Measurements from ENCODE around the gene PLEKHG2.
A peak's percentile ranks its signal among the peaks of the same experiment; 100 is the strongest.

Gene PLEKHG2

DNA sequence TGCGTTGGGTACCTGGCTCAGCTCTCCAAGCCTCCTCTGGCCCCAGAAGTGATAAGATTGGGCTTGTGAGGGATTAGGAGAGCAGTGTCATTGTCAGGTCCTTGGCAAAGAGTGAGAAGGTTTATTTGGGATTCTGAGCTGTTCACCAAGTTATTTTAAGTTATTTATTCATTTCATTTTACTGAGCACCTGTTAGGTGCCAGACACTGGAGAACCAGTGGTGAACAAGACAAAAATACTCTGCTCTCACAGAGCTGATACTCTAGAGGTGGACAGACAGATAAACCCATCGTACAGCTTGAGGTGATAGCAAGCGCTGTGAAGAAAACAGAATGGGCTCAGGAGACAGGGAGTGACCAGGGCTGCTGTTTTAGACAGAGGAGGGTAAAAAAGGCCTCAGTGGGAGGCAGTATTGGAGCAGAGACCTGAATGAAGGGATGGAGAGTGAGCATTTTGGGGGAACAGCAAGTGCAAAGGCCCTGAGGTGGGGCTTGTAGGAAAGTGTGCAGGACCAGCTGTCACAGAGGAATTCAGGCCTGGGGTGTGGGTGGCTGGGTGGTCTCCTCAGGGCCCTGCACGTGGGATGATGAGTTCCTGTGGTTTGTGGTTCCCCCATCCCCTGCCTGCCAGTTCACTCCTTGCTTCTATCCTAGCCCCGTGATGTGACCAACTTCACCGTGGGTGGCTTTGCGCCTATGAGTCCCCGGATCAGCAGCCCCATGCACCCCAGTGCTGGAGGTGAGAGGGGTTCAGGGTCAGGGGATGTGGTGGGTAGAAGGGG lies 59.5 kb downstream of the PLEKHG2 start:
- no peaks in the 10 kb centered on the region for H3K27me3 ChIP-seq (ENCODE audit: control insufficient read depth in 3 of 3, insufficient read depth in 3 of 3, low read depth in 1 of 3, low read length in 3 of 3)
- H4K8ac ChIP-seq (ENCODE audit: low read depth, low read length) = no peak overlapping the region
- no peak overlapping the region for H2BK120ac ChIP-seq (ENCODE audit: low read depth, low read length)
- H2BK12ac ChIP-seq (ENCODE audit: low read length) = no peak overlapping the region
- no peak overlapping the region for H3K23ac ChIP-seq (ENCODE audit: low read depth, low read length, poor library complexity)
- no peak overlapping the region for H2AK5ac ChIP-seq (ENCODE audit: low read depth, low read length)
- H3K4me3 ChIP-seq (ENCODE audit: low read length in 2 of 2) = peak overlapping the region in 1 of 2 donors; percentile 16
- no peak overlapping the region for H3K27ac ChIP-seq (replicated peaks; ENCODE audit: low read length)
- no peak overlapping the region for H2BK15ac ChIP-seq (ENCODE audit: low read length)
- H3K9me3 ChIP-seq (replicated peaks in 1 of 2; ENCODE audit: control insufficient read depth in 2 of 2, insufficient read depth in 1 of 2, low read depth in 1 of 2, low read length in 2 of 2) = peaks cover 0 to 3% of the 10 kb centered on the region in 2 donors
- no peak overlapping the region for H3K14ac ChIP-seq (ENCODE audit: low read length)
- DNase-seq (ENCODE audit: low spot score) = no peak
- H4K91ac ChIP-seq (ENCODE audit: low read depth, low read length, poor library complexity) = no peak overlapping the region
- no peak overlapping the region for H3K4me2 ChIP-seq (ENCODE audit: insufficient read depth, low read length, poor library complexity, severe bottlenecking)
- peaks cover 4% of the 10 kb centered on the region for H3K79me1 ChIP-seq (ENCODE audit: low read depth, low read length)
- H2AFZ ChIP-seq (ENCODE audit: low read length) = no peak overlapping the region
- H3K4me1 ChIP-seq (ENCODE audit: control insufficient read depth in 2 of 2, insufficient read depth in 1 of 2, low read depth in 1 of 2, low read length in 2 of 2) = no peaks in the 10 kb centered on the region
- no peak overlapping the region for H3K18ac ChIP-seq (ENCODE audit: low read length)
- no CpG with 5 or more reads among the region's 8 CpGs for WGBS, 2 donors (ENCODE audit: extremely low coverage in 2 of 2, insufficient read length in 2 of 2, insufficient replicate concordance in 1 of 2)
- H3K9ac ChIP-seq (ENCODE audit: low read depth, low read length, poor library complexity) = no peak overlapping the region
- no peak overlapping the region for H3K4ac ChIP-seq (ENCODE audit: low read length)
- peaks cover 79 to 99% of the 10 kb centered on the region in 2 donors for H3K36me3 ChIP-seq (replicated peaks in 1 of 2; ENCODE audit: control insufficient read depth in 2 of 2, insufficient read depth in 2 of 2, low read length in 2 of 2)
- no peak overlapping the region for H2BK5ac ChIP-seq (ENCODE audit: low read length)

DNA sequence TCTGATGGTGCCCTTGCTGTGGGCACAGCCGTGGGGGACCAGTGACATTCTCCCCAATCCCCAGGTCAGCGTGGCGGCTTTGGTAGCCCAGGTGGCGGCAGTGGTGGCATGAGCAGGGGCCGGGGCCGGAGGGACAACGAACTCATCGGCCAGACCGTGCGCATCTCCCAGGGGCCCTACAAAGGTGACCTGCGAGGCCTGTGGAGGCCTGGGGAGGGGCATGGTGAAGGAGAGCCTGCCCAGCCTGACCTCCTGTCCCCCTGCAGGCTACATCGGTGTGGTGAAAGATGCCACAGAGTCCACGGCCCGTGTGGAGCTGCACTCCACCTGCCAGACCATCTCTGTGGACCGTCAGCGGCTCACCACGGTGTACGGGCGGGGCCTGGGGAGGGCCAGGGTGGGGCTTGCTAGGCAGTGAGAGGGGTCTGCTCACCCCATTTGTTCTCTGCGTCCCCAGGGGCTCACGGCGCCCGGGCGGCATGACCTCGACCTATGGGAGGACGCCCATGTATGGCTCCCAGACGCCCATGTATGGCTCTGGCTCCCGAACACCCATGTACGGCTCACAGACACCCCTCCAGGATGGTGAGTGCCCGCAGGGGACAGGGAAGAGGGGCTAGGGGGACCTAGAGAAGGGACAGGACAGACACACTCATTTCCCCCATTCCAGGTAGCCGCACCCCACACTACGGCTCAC lies 60.4 kb downstream of the PLEKHG2 start:
- no peak overlapping the region for H2BK5ac ChIP-seq (ENCODE audit: low read length)
- H3K4me2 ChIP-seq (ENCODE audit: insufficient read depth, low read length, poor library complexity, severe bottlenecking) = no peak overlapping the region
- H3K14ac ChIP-seq (ENCODE audit: low read length) = no peak overlapping the region
- no peaks in the 10 kb centered on the region for H3K4me1 ChIP-seq (ENCODE audit: control insufficient read depth in 2 of 2, insufficient read depth in 1 of 2, low read depth in 1 of 2, low read length in 2 of 2)
- no peak overlapping the region for H3K18ac ChIP-seq (ENCODE audit: low read length)
- no peak overlapping the region for H4K91ac ChIP-seq (ENCODE audit: low read depth, low read length, poor library complexity)
- H3K9ac ChIP-seq (ENCODE audit: low read depth, low read length, poor library complexity) = peak overlapping the region; percentile 70
- peak overlapping the region in 1 of 2 donors; percentile 16 for H3K4me3 ChIP-seq (ENCODE audit: low read length in 2 of 2)
- H3K23ac ChIP-seq (ENCODE audit: low read depth, low read length, poor library complexity) = no peak overlapping the region
- no peak for DNase-seq (ENCODE audit: low spot score)
- H3K36me3 ChIP-seq (replicated peaks in 1 of 2; ENCODE audit: control insufficient read depth in 2 of 2, insufficient read depth in 2 of 2, low read length in 2 of 2) = peaks cover 74 to 90% of the 10 kb centered on the region in 2 donors
- H3K4ac ChIP-seq (ENCODE audit: low read length) = no peak overlapping the region
- no peak overlapping the region for H2AK5ac ChIP-seq (ENCODE audit: low read depth, low read length)
- no peaks in the 10 kb centered on the region for H3K27me3 ChIP-seq (ENCODE audit: control insufficient read depth in 3 of 3, insufficient read depth in 3 of 3, low read depth in 1 of 3, low read length in 3 of 3)
- peak overlapping the region; percentile 65 for H4K8ac ChIP-seq (ENCODE audit: low read depth, low read length)
- H2BK120ac ChIP-seq (ENCODE audit: low read depth, low read length) = no peak overlapping the region
- WGBS, 2 donors (ENCODE audit: extremely low coverage in 2 of 2, insufficient read length in 2 of 2, insufficient replicate concordance in 1 of 2) = no CpG with 5 or more reads among the region's 32 CpGs
- peaks cover 4% of the 10 kb centered on the region for H3K79me1 ChIP-seq (ENCODE audit: low read depth, low read length)
- no peak overlapping the region for H2BK15ac ChIP-seq (ENCODE audit: low read length)
- no peak overlapping the region for H2BK12ac ChIP-seq (ENCODE audit: low read length)
- peaks cover 0 to 3% of the 10 kb centered on the region in 2 donors for H3K9me3 ChIP-seq (replicated peaks in 1 of 2; ENCODE audit: control insufficient read depth in 2 of 2, insufficient read depth in 1 of 2, low read depth in 1 of 2, low read length in 2 of 2)
- H3K27ac ChIP-seq (replicated peaks; ENCODE audit: low read length) = no peak overlapping the region
- no peak overlapping the region for H2AFZ ChIP-seq (ENCODE audit: low read length)

DNA sequence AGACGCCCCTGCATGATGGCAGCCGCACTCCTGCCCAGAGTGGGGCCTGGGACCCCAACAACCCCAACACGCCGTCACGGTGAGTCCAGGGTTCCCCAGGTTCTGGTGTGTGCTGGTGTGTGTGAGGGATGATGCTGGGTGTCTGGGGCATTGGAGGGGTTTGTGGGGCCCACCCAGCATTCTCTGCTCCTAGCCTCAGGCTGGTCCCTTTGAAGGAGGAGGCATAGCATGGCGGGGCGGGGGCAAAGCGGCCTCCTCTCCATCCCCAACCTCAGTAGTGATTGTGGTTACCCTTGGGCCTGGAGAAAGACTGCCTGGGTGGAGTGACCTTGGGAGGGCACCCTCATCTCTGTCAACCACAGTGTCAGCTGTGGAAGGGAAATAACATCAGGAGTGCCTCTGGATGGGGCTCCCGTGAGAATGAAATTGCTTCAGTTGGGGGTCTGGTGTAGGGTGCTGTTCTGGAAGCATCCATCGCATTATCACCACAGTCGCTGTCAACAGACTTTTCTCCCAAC lies 61.0 kb downstream of the PLEKHG2 start:
- Histone ChIP-seq H3K79me1 (ENCODE audit: low read depth, low read length) (peaks cover 4% of the 10 kb centered on the region), H4K91ac (ENCODE audit: low read depth, low read length, poor library complexity) (no peak overlapping the region), H3K23ac (ENCODE audit: low read depth, low read length, poor library complexity) (no peak overlapping the region), H3K27ac (replicated peaks; ENCODE audit: low read length) (no peak overlapping the region), H3K4me1 (ENCODE audit: control insufficient read depth in 2 of 2, insufficient read depth in 1 of 2, low read depth in 1 of 2, low read length in 2 of 2) (no peaks in the 10 kb centered on the region), H2AFZ (ENCODE audit: low read length) (no peak overlapping the region), H3K4me2 (ENCODE audit: insufficient read depth, low read length, poor library complexity, severe bottlenecking) (no peak overlapping the region), H4K8ac (ENCODE audit: low read depth, low read length) (no peak overlapping the region), H3K14ac (ENCODE audit: low read length) (no peak overlapping the region), H2BK12ac (ENCODE audit: low read length) (no peak overlapping the region), H2AK5ac (ENCODE audit: low read depth, low read length) (no peak overlapping the region), H3K9ac (ENCODE audit: low read depth, low read length, poor library complexity) (peak overlapping the region; percentile 70), H3K18ac (ENCODE audit: low read length) (no peak overlapping the region), H2BK5ac (ENCODE audit: low read length) (peak overlapping the region; percentile 60), H3K4me3 (ENCODE audit: low read length in 2 of 2) (no peak overlapping the region), H3K9me3 (replicated peaks in 1 of 2; ENCODE audit: control insufficient read depth in 2 of 2, insufficient read depth in 1 of 2, low read depth in 1 of 2, low read length in 2 of 2) (peaks cover 0 to 3% of the 10 kb centered on the region in 2 donors), H3K4ac (ENCODE audit: low read length) (no peak overlapping the region), H2BK120ac (ENCODE audit: low read depth, low read length) (no peak overlapping the region), H3K36me3 (replicated peaks in 1 of 2; ENCODE audit: control insufficient read depth in 2 of 2, insufficient read depth in 2 of 2, low read length in 2 of 2) (peaks cover 72 to 84% of the 10 kb centered on the region in 2 donors), H2BK15ac (ENCODE audit: low read length) (no peak overlapping the region), H3K27me3 (ENCODE audit: control insufficient read depth in 3 of 3, insufficient read depth in 3 of 3, low read depth in 1 of 3, low read length in 3 of 3) (no peaks in the 10 kb centered on the region)
- DNase-seq (ENCODE audit: low spot score) = no peak
- no CpG with 5 or more reads among the region's 11 CpGs for WGBS, 2 donors (ENCODE audit: extremely low coverage in 2 of 2, insufficient read length in 2 of 2, insufficient replicate concordance in 1 of 2)

DNA sequence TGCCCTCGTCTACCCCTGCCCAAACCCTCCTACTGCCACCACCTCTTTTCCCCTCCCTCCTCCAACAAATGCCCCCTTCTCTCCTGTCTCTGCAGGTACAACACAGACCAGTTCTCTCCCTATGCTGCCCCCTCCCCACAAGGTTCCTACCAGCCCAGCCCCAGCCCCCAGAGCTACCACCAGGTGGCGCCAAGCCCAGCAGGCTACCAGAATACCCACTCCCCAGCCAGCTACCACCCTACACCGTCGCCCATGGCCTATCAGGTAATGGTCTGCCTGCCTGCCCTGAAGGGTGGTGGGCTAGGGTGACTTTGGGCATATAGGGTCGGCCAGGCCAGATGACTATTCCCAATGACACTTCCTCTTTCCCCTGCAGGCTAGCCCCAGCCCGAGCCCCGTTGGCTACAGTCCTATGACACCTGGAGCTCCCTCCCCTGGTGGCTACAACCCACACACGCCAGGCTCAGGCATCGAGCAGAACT lies 61.7 kb downstream of the PLEKHG2 start:
- Histone ChIP-seq H2BK15ac (ENCODE audit: low read length) (no peak overlapping the region), H3K4me3 (ENCODE audit: low read length in 2 of 2) (peak overlapping the region in 1 of 2 donors; percentile 13)

More for the DNA sequence above, 61.7 kb downstream of the PLEKHG2 start:
- Histone ChIP-seq H2BK120ac (ENCODE audit: low read depth, low read length) (no peak overlapping the region), H3K9me3 (replicated peaks in 1 of 2; ENCODE audit: control insufficient read depth in 2 of 2, insufficient read depth in 1 of 2, low read depth in 1 of 2, low read length in 2 of 2) (peaks cover 0 to 3% of the 10 kb centered on the region in 2 donors), H2AK5ac (ENCODE audit: low read depth, low read length) (peak overlapping the region; percentile 60), H3K36me3 (replicated peaks in 1 of 2; ENCODE audit: control insufficient read depth in 2 of 2, insufficient read depth in 2 of 2, low read length in 2 of 2) (peaks cover 65 to 78% of the 10 kb centered on the region in 2 donors), H2AFZ (ENCODE audit: low read length) (no peak overlapping the region), H3K27me3 (ENCODE audit: control insufficient read depth in 3 of 3, insufficient read depth in 3 of 3, low read depth in 1 of 3, low read length in 3 of 3) (no peaks in the 10 kb centered on the region), H4K91ac (ENCODE audit: low read depth, low read length, poor library complexity) (peak overlapping the region; percentile 53), H2BK12ac (ENCODE audit: low read length) (no peak overlapping the region), H4K8ac (ENCODE audit: low read depth, low read length) (no peak overlapping the region), H3K4me2 (ENCODE audit: insufficient read depth, low read length, poor library complexity, severe bottlenecking) (no peak overlapping the region), H3K27ac (replicated peaks; ENCODE audit: low read length) (no peak overlapping the region), H3K4me1 (ENCODE audit: control insufficient read depth in 2 of 2, insufficient read depth in 1 of 2, low read depth in 1 of 2, low read length in 2 of 2) (no peaks in the 10 kb centered on the region), H3K9ac (ENCODE audit: low read depth, low read length, poor library complexity) (peak overlapping the region; percentile 21), H3K14ac (ENCODE audit: low read length) (peak overlapping the region; percentile 21), H3K18ac (ENCODE audit: low read length) (no peak overlapping the region), H3K4ac (ENCODE audit: low read length) (no peak overlapping the region), H3K79me1 (ENCODE audit: low read depth, low read length) (peaks cover 4% of the 10 kb centered on the region), H2BK5ac (ENCODE audit: low read length) (peak overlapping the region; percentile 60), H3K23ac (ENCODE audit: low read depth, low read length, poor library complexity) (no peak overlapping the region)
- peak; percentile 45 for DNase-seq (ENCODE audit: low spot score)
- no CpG with 5 or more reads among the region's 9 CpGs for WGBS, 2 donors (ENCODE audit: extremely low coverage in 2 of 2, insufficient read length in 2 of 2, insufficient replicate concordance in 1 of 2)

Measured in neuronal stem cell (in vitro differentiated cells).